ENCODE results near the gene NDUFA9. TPM values are rescaled to one million over a fixed set of nuclear protein-coding genes. Genes with fewer than 3 reads are reported as not detected.

NDUFA9 gene
- total RNA-seq = 37.8 and 52.1 TPM in 2 replicates

DNA sequence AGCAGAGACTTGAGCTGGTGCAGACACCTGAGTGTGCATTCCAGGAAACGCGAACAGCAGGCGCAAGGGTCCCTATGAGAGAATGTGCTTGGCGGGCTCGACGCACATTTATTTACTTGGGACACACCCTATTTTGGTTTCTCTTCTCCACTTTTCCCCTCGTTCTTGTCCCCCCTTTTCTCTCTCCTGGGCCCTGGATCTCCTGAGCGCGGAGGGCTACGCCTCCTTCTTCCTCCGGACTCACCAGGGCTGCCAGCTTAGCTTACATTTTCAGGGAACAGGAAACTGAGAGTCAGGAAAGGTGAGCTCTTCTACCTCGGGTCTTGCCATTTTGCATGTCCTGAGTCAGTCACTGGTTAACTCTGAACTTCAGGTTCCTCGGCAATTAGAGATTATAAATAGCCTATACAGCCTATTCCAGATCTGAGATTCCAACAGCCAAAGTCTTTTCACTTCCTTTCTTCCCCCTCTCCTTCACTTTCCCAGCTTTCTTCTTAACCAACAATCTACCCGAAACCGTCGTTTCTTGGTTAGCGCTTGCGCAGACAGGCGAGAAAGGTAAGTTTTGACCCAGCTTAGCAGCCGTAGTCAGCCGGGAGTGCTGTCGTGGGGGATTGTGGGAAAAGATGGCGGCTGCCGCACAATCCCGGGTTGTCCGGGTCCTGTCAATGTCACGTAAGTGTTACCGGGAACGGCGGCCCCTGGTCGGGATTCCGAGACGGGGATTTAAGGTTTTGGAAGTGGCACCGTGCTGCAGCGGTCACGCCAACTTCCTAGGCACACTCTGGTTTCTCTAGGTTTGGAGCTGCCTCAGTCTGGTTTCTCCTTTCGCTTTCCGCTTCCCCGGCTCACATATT lies at the start of gene NDUFA9, which contains the start of gene AKAP3:
Gene NDUFA9 (plus strand): TSS at position 614 of the 857 bp plus-strand sequence. CDS start 13 bp downstream, at position 627.
Gene AKAP3 (minus strand): TSS at position 551 of the 857 bp plus-strand sequence. CDS start 10,855 bp downstream, outside the sequence.
- DNase-seq (ENCODE audit: extremely low read depth, low read depth, low spot score) = peak; percentile 72

- no peak for DNase-seq (ENCODE audit: extremely low read depth, low read depth, low spot score)
Observed at GRCh38 chr12:4603421-4603820, 45.5 kb upstream of the NDUFA9 start.

DNA sequence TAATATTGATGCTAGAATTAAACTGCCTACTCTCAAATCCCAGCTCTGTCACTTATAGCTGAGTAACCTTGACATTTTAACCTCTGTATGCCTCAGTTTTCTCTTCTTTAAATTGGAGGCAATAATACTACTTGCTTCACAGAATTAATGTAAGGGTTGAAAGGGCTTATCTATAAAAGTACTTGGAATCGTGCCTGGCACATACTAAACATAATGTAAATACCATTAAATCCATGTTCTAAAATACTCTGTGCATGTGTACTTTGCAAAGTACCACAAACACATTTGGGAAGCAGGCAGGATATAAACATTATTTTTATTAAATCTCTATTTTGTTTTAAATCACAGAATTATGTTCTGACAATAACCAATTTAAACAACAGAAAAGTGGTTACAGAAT lies 45.0 kb upstream of the NDUFA9 start:
- DNase-seq (ENCODE audit: extremely low read depth, low read depth, low spot score) = no peak

GRCh38 chr12:4604684-4605193 lies 44.2 kb upstream of the NDUFA9 start:
- peak; percentile 69 for DNase-seq (ENCODE audit: extremely low read depth, low read depth, low spot score)

DNA sequence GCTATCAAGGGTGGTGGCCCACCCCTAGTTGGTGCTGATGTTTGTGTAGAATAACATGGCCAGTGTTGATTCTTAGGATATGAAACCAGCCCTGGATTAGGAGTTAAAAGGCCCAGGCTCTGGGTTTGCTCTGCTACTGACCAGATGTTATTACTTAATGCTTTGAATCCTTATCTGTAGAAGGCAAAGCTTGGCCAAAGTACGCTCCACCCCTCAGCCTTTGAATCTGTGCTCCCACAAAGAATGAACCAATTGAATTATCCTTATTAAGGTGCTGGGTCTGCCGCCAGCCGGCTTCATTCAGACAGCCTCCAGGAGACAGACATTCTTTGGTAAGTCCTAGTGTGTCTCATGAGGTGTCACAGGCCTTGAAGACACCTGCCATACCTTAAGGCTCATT lies 41.9 kb upstream of the NDUFA9 start:
- DNase-seq (ENCODE audit: extremely low read depth, low read depth, low spot score) = no peak

DNA sequence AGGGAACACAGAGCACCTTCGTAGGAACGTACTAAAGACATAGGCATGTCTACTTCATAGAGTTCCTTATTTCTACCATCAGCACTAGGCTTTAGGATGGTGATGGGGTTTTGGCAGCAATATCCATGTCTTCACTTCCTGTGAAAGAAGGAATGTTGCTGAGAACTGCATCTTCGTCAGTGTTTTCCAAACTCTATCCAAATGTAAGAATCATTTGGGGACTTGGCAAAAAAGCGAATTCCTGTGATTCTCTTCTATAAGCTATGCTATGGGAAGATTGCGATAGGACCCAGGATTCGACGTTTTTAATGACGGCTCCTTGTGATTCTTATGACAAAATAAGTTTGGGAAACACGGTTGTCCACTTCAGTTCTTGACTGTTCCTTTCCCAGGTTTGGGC lies 39.8 kb upstream of the NDUFA9 start:
- DNase-seq (ENCODE audit: extremely low read depth, low read depth, low spot score) = no peak

DNA sequence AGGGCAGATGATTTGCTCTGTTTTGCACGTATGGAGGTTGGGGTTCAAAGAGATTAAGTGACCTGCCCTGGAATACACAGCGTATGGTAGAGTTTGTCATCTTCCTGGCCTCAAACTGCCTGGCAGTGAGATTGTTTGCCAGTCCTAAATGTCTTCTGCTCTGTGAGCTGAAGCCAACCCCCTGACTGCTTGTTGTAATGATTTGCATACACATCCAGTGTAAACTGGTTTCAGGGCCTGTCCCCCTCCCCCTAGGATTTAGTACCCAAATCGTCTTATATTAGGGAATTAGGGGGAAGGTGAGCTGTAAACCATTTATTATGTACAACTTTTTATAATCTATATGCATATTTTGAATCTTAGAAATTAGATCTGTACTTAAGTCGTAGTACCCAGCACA lies 38.4 kb upstream of the NDUFA9 start:
- no peak for DNase-seq (ENCODE audit: extremely low read depth, low read depth, low spot score)

- DNase-seq (ENCODE audit: extremely low read depth, low read depth, low spot score) = no peak
Observed at GRCh38 chr12:4615667-4616066, 33.2 kb upstream of the NDUFA9 start.

- no peak for DNase-seq (ENCODE audit: extremely low read depth, low read depth, low spot score)
Observed at GRCh38 chr12:4621511-4621910, 27.4 kb upstream of the NDUFA9 start.

DNA sequence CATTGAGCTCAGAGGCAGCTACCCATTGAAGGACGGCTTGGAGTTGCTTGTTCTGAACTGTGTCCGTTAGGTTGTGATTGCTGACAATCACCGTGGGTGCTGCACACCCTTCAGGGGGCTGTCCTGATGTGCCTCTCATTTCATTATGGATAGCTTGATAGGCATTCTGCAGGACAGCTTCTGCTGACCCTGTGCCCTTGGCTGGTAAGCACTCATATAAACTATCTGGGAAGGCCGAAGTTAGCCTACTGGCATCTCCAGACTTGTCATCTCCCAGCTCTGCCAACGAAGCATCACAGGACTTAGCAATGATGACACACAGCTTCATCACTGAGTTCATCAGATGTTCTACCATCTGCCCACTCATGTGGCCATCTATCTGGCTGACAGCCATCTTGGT lies 22.4 kb upstream of the NDUFA9 start:
- no peak for DNase-seq (ENCODE audit: extremely low read depth, low read depth, low spot score)

DNA sequence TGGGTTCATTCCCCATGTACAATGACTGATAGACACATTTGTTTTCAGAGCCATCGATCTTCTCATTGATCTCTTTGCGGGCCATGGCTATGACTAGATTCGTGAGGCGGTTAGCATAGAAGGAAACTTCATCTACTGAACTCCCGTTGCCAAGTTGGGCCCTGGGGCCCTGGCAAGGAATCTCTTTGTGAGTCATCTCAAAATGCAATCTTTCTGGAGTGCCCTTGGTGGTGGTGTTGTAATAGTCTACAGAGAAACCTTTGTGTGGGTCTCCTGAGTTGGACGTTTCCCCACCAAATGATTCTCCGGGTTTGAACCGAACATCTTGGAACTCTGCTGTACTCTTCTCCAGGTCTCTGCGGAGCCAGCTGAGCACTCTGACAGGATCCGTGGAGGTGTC lies 20.5 kb upstream of the NDUFA9 start:
- DNase-seq (ENCODE audit: extremely low read depth, low read depth, low spot score) = no peak

- DNase-seq (ENCODE audit: extremely low read depth, low read depth, low spot score) = no peak
Observed at GRCh38 chr12:4630262-4630661, 18.7 kb upstream of the NDUFA9 start.

DNA sequence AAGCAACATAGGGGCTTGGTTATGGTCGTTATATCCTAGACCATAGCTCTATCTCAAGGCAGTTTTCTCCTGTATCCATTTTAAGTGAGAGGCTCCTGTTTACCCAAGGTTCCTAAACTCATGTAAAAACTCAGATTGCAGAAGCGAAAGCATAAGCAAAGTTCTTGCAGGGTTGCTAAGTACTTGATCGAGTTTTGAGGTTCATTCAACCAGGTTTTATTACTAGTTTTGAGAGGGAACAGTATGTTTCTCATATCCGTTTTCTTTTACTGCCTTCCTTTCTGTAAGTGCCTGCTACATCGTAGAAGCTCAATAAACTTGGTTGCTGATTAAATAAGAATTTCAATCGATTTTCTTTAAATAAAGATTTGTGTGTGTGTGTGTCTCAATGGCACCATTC lies 5.2 kb upstream of the NDUFA9 start:
- no peak for DNase-seq (ENCODE audit: extremely low read depth, low read depth, low spot score)

DNA sequence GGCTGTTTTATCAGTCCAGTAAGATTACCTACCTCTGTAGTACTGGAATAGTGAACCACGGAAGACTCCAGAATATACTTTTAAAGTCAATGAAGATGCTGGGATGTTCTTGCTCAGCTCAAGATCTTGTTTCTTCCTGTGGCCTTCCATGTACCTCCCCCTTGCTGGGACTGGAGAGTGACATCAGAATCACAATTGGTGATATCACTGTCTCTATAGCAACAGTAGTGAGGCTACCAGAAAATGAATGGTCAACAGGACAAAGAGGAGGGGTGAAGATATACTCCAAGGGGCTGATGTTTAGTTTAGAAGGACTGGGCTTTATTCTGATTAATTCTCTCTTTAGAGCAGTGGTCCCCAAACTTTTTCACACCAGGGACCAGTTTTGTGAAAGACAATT lies 3.9 kb upstream of the NDUFA9 start:
- no peak for DNase-seq (ENCODE audit: extremely low read depth, low read depth, low spot score)

GRCh38 chr12:4648104-4648500 lies 812 bp upstream of the NDUFA9 start:
- DNase-seq (ENCODE audit: extremely low read depth, low read depth, low spot score) = no peak

DNA sequence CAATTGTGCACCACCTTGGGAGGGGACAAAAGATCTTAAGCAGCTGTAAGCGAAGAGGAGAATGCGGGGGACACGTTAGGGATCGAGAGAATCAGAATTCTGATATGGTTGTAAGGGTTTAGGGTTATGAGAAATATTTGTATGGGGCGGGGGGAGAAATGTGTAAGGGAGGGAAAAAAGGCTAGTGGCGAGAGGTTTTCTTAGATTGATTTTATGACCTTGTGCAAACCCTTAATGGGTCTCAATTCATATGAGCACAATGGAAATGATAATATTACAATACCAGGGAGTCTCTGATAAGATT lies 396 bp downstream of the NDUFA9 start:
- peak; percentile 18 for DNase-seq (ENCODE audit: extremely low read depth, low read depth, low spot score)

DNA sequence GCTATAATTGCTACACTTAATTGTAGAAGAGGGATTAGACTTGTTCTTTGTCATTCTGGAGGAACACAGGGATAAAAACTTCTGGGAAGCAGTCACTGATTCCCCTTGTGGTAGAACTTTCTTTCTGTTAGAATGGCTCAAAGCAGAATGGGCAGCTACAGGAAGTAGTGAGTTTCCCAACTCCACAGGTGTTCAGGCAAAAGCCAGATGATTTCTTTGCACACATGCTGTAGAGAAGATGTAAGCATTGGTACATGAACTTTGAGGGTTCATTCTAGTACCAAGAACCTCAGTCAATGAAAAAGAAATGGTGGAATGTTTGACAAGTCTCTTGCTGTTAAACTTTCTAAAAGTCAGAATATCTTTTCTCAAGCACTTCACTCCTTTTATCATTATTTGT lies 4.3 kb downstream of the NDUFA9 start:
- DNase-seq (ENCODE audit: extremely low read depth, low read depth, low spot score) = no peak

- no peak for DNase-seq (ENCODE audit: extremely low read depth, low read depth, low spot score)
Observed at GRCh38 chr12:4653691-4654090, 4.8 kb downstream of the NDUFA9 start.

GRCh38 chr12:4663971-4664505 lies 15.1 kb downstream of the NDUFA9 start:
- DNase-seq (ENCODE audit: extremely low read depth, low read depth, low spot score) = no peak

DNA sequence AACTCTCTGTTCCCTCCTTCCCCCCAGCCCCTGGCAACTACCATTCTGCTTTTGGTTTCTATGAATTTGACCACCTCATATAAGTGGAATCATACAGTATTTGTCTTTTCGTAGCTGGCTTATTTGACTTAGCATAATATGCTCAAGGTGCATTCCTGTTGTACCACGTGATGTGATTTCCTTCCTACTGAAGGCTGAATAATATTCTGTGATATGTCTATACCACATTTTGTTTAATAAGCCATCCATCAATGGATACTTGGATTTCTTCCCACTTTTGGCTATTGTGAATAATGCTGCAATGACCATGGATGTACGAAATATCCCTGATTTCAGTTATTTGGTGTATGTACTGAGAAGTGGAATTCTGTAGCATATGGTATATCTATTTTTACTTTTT lies 16.3 kb downstream of the NDUFA9 start:
- no peak for DNase-seq (ENCODE audit: extremely low read depth, low read depth, low spot score)

GRCh38 chr12:4679711-4680110 lies 30.8 kb downstream of the NDUFA9 start:
- DNase-seq (ENCODE audit: extremely low read depth, low read depth, low spot score) = no peak

GRCh38 chr12:4681732-4682131 lies 32.8 kb downstream of the NDUFA9 start:
- DNase-seq (ENCODE audit: extremely low read depth, low read depth, low spot score) = no peak
